ENCODE results near the gene IPO11. TPM values are rescaled to one million over a fixed set of nuclear protein-coding genes. Genes with fewer than 3 reads are reported as not detected.

IPO11 gene
- total and polyA plus RNA-seq, 2 of the 4 experiments (the other 2 are of a cell fraction) = 12.6 to 40.0 TPM

- Histone ChIP-seq H3K9me3 (ENCODE audit: control insufficient read depth, insufficient read depth, low read length) (no peaks in the 10 kb centered on the region), H3K27ac (ENCODE audit: insufficient read depth, low read length) (no peak overlapping the region), H2BK20ac (ENCODE audit: low read depth, low read length) (no peak overlapping the region), H3K9ac (ENCODE audit: low read depth, low read length) (no peak overlapping the region), H3K4ac (ENCODE audit: low read depth, low read length) (no peak overlapping the region), H2AK5ac (ENCODE audit: low read depth, low read length) (no peak overlapping the region), H2BK120ac (ENCODE audit: low read depth, low read length) (no peak overlapping the region), H3K27me3 (ENCODE audit: control insufficient read depth, insufficient read depth, low read length) (no peaks in the 10 kb centered on the region), H3K56ac (ENCODE audit: extremely low read depth, insufficient read depth, low read length) (no peak overlapping the region), H3K9me1 (ENCODE audit: insufficient read depth, low read length) (peaks cover 5% of the 10 kb centered on the region; the same call in 1 of the 2 replicates), H3K4me1 (ENCODE audit: control insufficient read depth, insufficient read depth, low read length) (no peaks in the 10 kb centered on the region), H3K79me1 (ENCODE audit: low read depth in 1 of 2, low read length in 2 of 2) (no peaks in the 10 kb centered on the region; a peak in 1 of 4 replicates), H3K23ac (ENCODE audit: low read depth, low read length) (no peak overlapping the region), H4K5ac (ENCODE audit: low read depth, low read length) (no peak overlapping the region), H2AFZ (replicated peaks; ENCODE audit: low read length, poor library complexity) (no peak overlapping the region), H3K18ac (ENCODE audit: low read depth, low read length) (no peak overlapping the region), H4K8ac (ENCODE audit: low read depth in 2 of 2, low read length in 2 of 2) (no peak overlapping the region), H2BK5ac (ENCODE audit: low read depth, low read length, poor library complexity, severe bottlenecking) (no peak overlapping the region), H3K4me2 (ENCODE audit: low read depth, low read length) (no peak overlapping the region), H3K14ac (replicated peaks; ENCODE audit: low read depth, low read length) (no peak overlapping the region), H4K91ac (ENCODE audit: insufficient read depth, low read depth, low read length) (no peak overlapping the region), H2AK9ac (replicated peaks; ENCODE audit: low read depth, low read length, poor library complexity) (no peak overlapping the region), H3K4me3 (ENCODE audit: insufficient read depth, low read depth, low read length) (no peak overlapping the region), H2BK15ac (ENCODE audit: low read depth, low read length) (no peak overlapping the region), H3K36me3 (ENCODE audit: control insufficient read depth, insufficient read depth, low read length) (no peaks in the 10 kb centered on the region), H4K20me1 (ENCODE audit: insufficient read depth, low read length) (no peaks in the 10 kb centered on the region)
- ATAC-seq (ENCODE audit: low read depth) (no peak), DNase-seq (peak; percentile 6)
- dilution Hi-C loops (cut with HindIII; ENCODE audit: low sequenced_read_pairs, unreplicated experiment) = no loop called here
- no TSS peak for BruUV-seq (replicated peaks)
- intact Hi-C loops (cut with micrococcal nuclease) = no loop called here
- in situ Hi-C loops (cut with MboI; ENCODE audit: low sequenced_read_pairs) = no loop called here
- CTCF ChIA-PET = no interaction called here
- POLR2A ChIA-PET (ENCODE audit: unreplicated experiment) = no interaction called here
- no peak for TF ChIP-seq ELK1 (IDR thresholded peaks at IDR 0.05; ENCODE audit: borderline replicate concordance, low read depth, low read length)
- TF ChIP-seq USF2 (IDR thresholded peaks at IDR 0.05; ENCODE audit: low read depth, low read length) = no peak
- no peak for TF ChIP-seq MAZ (IDR thresholded peaks at IDR 0.05; ENCODE audit: borderline replicate concordance, low read depth, low read length)
- TF ChIP-seq FOS (IDR thresholded peaks at IDR 0.05; ENCODE audit: low read depth, low read length) = no peak
- TF ChIP-seq CEBPB (IDR thresholded peaks at IDR 0.05; ENCODE audit: low read depth, low read length) = no peak
- no peak for TF ChIP-seq POLR2A (IDR thresholded peaks at IDR 0.05; ENCODE audit: low read depth, low read length)
Measured at GRCh38 chr5:62585751-62586150, 173.2 kb downstream of the IPO11 start.

Measured in IMR-90 (cell line).